Measurements from ENCODE around the gene ABHD17B. TPM values are rescaled to one million over a fixed set of nuclear protein-coding genes. Genes with fewer than 3 reads are reported as not detected.

Gene ABHD17B
- total and polyA plus RNA-seq, 2 donors (not counting 1 experiment from before 2014, with no cell fraction given) = 14.6 to 20.6 TPM

DNA sequence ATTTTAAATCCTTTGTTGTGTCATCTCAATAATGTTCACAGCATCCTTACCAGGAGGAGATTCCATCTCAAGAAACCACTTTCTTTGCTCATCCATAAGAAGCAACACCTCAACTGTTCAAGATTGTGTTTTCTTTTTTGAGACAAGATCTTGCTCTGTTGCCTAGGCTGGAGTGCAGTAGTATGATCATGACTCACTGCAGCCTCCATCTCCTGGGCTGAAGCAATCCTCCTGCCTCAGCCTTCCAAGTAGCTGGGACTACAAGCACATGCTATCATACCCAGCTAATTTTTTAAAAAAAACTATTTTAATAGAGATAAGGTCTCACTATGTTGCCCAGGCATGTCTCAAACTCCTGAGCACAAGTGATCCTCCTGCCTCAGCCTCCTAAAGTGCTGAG, 60.0 kb downstream of the ABHD17B start:
- Histone ChIP-seq H3K9ac (ENCODE audit: insufficient read depth, low read length) (no peak overlapping the region), H3K79me2 (ENCODE audit: control insufficient read depth, insufficient read depth, low read length) (no peaks in the 10 kb centered on the region), H3K4me1 (ENCODE audit: control insufficient read depth, extremely low read depth, insufficient read depth, low read length) (no peaks in the 10 kb centered on the region), H3K27ac (ENCODE audit: insufficient read depth, low read length) (no peak overlapping the region), H3K27me3 (ENCODE audit: control insufficient read depth, insufficient read depth, low read length) (no peaks in the 10 kb centered on the region), H3K4me2 (ENCODE audit: extremely low read depth, insufficient read depth, low read length) (no peak overlapping the region), H2AFZ (ENCODE audit: low read length) (no peak overlapping the region), H3K36me3 (ENCODE audit: control insufficient read depth, insufficient read depth, low read length) (no peaks in the 10 kb centered on the region), H4K20me1 (ENCODE audit: control insufficient read depth, extremely low read depth, insufficient read depth, low read length) (no peaks in the 10 kb centered on the region), H3K9me3 (ENCODE audit: control insufficient read depth, insufficient read depth, low read depth, low read length) (no peaks in the 10 kb centered on the region), H3K4me3 (replicated peaks in 1 of 4; ENCODE audit: control extremely low read depth in 1 of 4, insufficient read depth in 1 of 4, low read depth in 3 of 4, low read length in 4 of 4) (no peak overlapping the region)
- TF ChIP-seq, protein P1, sequence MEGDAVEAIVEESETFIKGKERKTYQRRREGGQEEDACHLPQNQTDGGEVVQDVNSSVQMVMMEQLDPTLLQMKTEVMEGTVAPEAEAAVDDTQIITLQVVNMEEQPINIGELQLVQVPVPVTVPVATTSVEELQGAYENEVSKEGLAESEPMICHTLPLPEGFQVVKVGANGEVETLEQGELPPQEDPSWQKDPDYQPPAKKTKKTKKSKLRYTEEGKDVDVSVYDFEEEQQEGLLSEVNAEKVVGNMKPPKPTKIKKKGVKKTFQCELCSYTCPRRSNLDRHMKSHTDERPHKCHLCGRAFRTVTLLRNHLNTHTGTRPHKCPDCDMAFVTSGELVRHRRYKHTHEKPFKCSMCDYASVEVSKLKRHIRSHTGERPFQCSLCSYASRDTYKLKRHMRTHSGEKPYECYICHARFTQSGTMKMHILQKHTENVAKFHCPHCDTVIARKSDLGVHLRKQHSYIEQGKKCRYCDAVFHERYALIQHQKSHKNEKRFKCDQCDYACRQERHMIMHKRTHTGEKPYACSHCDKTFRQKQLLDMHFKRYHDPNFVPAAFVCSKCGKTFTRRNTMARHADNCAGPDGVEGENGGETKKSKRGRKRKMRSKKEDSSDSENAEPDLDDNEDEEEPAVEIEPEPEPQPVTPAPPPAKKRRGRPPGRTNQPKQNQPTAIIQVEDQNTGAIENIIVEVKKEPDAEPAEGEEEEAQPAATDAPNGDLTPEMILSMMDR (conservative IDR thresholded peaks at IDR 0.05 in 1 of 2, IDR thresholded peaks at IDR 0.05 in 1 of 2; ENCODE audit: low read depth in 1 of 2, low read length in 2 of 2) = no peak
- no peak for TF ChIP-seq EZH2 (IDR thresholded peaks at IDR 0.05; ENCODE audit: low read length, missing control alignments)
- no peak for DNase-seq (ENCODE audit: low read depth in 2 of 2)

DNA sequence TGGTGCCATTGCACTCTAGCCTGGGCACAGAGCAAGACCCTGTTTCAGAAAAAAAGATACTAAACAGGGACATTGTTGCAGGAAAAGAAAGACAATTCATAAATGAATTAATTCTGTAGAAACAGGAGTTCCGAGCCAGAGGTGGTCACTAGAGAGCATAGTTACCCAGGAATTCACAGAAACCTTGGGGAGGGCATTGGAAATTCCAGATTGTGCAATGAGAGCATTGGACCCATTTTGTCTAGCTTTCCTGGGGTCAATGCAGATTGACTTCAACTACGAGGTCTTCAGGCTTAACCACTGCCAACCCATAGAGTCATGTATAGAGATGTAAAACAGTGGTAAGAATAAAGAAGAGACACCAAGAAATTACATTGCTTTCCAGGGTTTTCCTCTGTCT, 63.1 kb downstream of the ABHD17B start:
- Histone ChIP-seq H3K4me3 (replicated peaks in 1 of 4; ENCODE audit: control extremely low read depth in 1 of 4, insufficient read depth in 1 of 4, low read depth in 3 of 4, low read length in 4 of 4) (no peak overlapping the region), H3K36me3 (ENCODE audit: control insufficient read depth, insufficient read depth, low read length) (no peaks in the 10 kb centered on the region), H3K4me1 (ENCODE audit: control insufficient read depth, extremely low read depth, insufficient read depth, low read length) (no peaks in the 10 kb centered on the region), H3K79me2 (ENCODE audit: control insufficient read depth, insufficient read depth, low read length) (no peaks in the 10 kb centered on the region), H2AFZ (ENCODE audit: low read length) (no peak overlapping the region), H3K9ac (ENCODE audit: insufficient read depth, low read length) (no peak overlapping the region), H3K9me3 (ENCODE audit: control insufficient read depth, insufficient read depth, low read depth, low read length) (no peaks in the 10 kb centered on the region), H3K27ac (ENCODE audit: insufficient read depth, low read length) (no peak overlapping the region), H3K27me3 (ENCODE audit: control insufficient read depth, insufficient read depth, low read length) (no peaks in the 10 kb centered on the region), H4K20me1 (ENCODE audit: control insufficient read depth, extremely low read depth, insufficient read depth, low read length) (no peaks in the 10 kb centered on the region), H3K4me2 (ENCODE audit: extremely low read depth, insufficient read depth, low read length) (no peak overlapping the region)
- DNase-seq (ENCODE audit: low read depth in 2 of 2) = no peak
- TF ChIP-seq, protein P1 (conservative IDR thresholded peaks at IDR 0.05 in 1 of 2, IDR thresholded peaks at IDR 0.05 in 1 of 2; ENCODE audit: low read depth in 1 of 2, low read length in 2 of 2) = no peak
- TF ChIP-seq EZH2 (IDR thresholded peaks at IDR 0.05; ENCODE audit: low read length, missing control alignments) = no peak

DNA sequence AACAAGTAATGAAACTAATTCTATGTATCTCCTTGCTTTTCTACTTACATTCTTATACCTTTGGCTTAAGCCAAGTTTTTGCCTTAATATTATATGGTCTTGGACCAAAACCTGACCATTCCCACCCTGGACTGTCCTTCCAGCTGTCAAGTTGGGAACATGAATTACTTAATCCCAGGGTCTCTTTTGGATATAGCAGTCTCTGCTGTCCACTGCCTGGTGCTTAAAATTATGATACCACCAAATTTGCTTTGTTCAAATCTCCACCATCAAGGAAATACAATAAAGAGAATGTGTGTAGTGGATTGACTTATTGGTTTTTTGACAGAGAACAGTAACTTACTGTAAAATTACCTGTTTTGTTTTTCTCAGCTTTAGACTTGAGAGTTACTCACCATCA, 66.2 kb downstream of the ABHD17B start:
- Histone ChIP-seq H3K79me2 (ENCODE audit: control insufficient read depth, insufficient read depth, low read length) (no peaks in the 10 kb centered on the region), H3K4me1 (ENCODE audit: control insufficient read depth, extremely low read depth, insufficient read depth, low read length) (no peaks in the 10 kb centered on the region), H3K36me3 (ENCODE audit: control insufficient read depth, insufficient read depth, low read length) (no peaks in the 10 kb centered on the region), H4K20me1 (ENCODE audit: control insufficient read depth, extremely low read depth, insufficient read depth, low read length) (no peaks in the 10 kb centered on the region), H3K27me3 (ENCODE audit: control insufficient read depth, insufficient read depth, low read length) (no peaks in the 10 kb centered on the region), H3K9ac (ENCODE audit: insufficient read depth, low read length) (no peak overlapping the region), H2AFZ (ENCODE audit: low read length) (no peak overlapping the region), H3K27ac (ENCODE audit: insufficient read depth, low read length) (no peak overlapping the region), H3K4me2 (ENCODE audit: extremely low read depth, insufficient read depth, low read length) (no peak overlapping the region), H3K4me3 (replicated peaks in 1 of 4; ENCODE audit: control extremely low read depth in 1 of 4, insufficient read depth in 1 of 4, low read depth in 3 of 4, low read length in 4 of 4) (no peak overlapping the region), H3K9me3 (ENCODE audit: control insufficient read depth, insufficient read depth, low read depth, low read length) (no peaks in the 10 kb centered on the region)
- DNase-seq (ENCODE audit: low read depth in 2 of 2) = no peak
- no peak for TF ChIP-seq EZH2 (IDR thresholded peaks at IDR 0.05; ENCODE audit: low read length, missing control alignments)
- TF ChIP-seq, protein P1 (conservative IDR thresholded peaks at IDR 0.05 in 1 of 2, IDR thresholded peaks at IDR 0.05 in 1 of 2; ENCODE audit: low read depth in 1 of 2, low read length in 2 of 2) = no peak

All from fibroblast of lung (primary cell).